HG02840 (cell line): ENCODE measurements around the gene HEYL.

Experiments
- ATAC-seq: cut with Tn5 transposase; IDR thresholded peaks from one replicate; pipeline ENCODE4 v1.9.1; 2021; ENCODE audit warnings: mild to moderate bottlenecking, moderate library complexity, moderate number of reproducible peaks; ENCODE audit not compliant: unreplicated experiment, low FRiP score

The HEYL gene

DNA sequence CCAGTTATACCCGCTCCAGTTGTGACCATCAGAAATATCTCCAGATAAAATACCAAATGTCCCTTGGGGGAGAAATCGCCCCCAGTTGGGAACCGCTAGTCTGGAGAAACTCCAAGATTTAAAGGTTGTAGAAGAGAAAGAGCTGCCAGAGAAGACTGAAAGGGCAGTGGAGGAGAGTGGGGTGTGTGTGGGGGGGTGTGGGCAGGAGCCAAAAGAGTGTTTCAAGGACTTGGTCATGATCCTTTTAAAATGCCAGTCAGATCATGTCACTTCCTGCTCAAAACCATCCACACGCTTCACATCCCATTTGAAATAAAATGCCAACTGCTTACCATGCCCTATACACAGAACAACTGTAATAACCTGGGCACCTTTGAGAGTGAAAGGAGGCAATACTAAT is 3.4 kb upstream of the HEYL start:
- ATAC-seq = no peak

DNA sequence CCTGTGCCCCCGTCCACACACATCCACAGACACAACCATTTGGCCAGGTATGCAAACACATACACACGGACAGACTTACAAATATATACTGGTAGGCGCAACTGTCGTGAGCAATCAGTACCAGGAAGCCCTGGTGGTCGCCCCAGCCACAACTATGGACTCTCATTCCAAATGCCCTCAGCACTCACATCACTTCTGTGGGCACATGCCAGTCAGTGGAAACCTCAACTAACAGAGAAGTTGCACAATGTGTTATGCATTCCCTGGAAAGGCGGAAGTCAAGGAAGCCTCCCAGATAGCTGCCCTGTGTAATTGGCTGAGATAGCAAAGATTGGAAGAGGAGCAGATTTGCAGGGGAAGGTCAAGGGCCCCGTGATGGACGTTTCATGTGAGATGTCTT is 1.4 kb upstream of the HEYL start:
- ATAC-seq = no peak

GRCh38 chr1:39638965-39639304 is 508 bp downstream of the HEYL start:
- no peak for ATAC-seq

DNA sequence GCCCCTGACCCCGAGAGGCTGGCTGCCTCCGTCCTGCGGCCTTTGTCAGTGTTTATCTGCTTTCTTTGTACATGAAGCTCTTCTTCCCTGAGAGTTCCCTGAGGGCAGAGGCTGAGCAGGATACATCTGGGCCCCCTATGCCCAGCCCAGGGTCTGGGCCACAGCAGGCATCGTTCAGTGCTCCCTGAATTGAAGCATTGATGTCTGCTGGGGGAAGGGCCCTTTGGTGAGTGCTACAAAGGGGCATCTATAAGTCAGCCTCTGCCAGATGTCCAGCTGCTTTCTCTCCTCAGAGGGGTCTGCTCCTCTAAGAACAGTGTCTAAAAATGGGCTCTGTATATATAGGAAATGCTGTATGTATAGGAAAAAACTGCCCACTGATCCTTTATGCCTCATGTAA is 2.1 kb downstream of the HEYL start:
- ATAC-seq = no peak

DNA sequence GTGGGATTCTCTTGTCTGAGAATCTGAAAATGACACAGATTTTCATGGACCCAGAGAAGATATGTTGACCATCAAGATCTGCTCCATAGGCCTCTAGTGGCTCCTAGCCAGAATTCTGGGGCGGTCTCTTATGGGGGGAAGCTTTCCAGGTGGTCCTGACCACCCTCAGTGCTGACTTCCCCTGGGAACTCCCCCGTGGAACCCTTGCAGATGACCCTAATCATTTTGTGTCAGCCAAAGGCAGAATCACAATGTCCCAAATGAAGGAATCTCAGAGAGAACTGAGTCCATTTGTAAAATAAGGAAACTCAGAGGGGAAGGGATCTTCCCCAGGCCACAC is 3.6 kb downstream of the HEYL start:
- no peak for ATAC-seq

GRCh38 chr1:39635205-39635870 is 4.1 kb downstream of the HEYL start:
- no peak for ATAC-seq

GRCh38 chr1:39633422-39633821 is 6.0 kb downstream of the HEYL start:
- ATAC-seq = no peak

GRCh38 chr1:39632682-39633417 is 6.6 kb downstream of the HEYL start:
- no peak for ATAC-seq

GRCh38 chr1:39632323-39632681 is 7.1 kb downstream of the HEYL start:
- no peak for ATAC-seq

GRCh38 chr1:39631361-39632322 is 7.8 kb downstream of the HEYL start:
- ATAC-seq = no peak

DNA sequence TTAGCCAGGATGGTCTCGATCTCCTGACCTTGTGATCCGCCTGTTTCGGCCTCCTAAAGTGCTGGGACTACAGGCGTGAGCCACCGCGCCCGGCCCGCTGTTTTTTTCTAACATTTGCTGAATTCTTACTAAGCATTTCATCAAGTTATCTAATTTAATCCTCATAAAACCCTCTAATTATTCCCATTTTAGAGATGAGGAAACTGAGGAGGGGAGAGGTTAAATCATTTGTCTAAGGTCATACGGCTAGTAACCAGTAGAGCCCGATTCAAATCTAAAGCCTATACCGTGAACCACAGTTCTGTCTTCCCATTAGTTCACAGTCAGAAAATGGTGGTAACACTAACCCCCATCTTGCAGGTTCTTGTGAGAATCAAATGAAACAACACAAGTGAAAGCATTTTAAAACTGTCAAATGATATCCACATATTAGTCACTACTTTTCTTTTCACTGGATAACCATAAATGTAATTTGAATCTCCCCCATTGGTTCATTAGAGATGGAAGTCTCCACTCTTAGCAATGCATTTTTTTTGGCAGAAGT is 10.6 kb downstream of the HEYL start:
- ATAC-seq = no peak

GRCh38 chr1:39626646-39627045 is 12.8 kb downstream of the HEYL start:
- ATAC-seq = no peak

DNA sequence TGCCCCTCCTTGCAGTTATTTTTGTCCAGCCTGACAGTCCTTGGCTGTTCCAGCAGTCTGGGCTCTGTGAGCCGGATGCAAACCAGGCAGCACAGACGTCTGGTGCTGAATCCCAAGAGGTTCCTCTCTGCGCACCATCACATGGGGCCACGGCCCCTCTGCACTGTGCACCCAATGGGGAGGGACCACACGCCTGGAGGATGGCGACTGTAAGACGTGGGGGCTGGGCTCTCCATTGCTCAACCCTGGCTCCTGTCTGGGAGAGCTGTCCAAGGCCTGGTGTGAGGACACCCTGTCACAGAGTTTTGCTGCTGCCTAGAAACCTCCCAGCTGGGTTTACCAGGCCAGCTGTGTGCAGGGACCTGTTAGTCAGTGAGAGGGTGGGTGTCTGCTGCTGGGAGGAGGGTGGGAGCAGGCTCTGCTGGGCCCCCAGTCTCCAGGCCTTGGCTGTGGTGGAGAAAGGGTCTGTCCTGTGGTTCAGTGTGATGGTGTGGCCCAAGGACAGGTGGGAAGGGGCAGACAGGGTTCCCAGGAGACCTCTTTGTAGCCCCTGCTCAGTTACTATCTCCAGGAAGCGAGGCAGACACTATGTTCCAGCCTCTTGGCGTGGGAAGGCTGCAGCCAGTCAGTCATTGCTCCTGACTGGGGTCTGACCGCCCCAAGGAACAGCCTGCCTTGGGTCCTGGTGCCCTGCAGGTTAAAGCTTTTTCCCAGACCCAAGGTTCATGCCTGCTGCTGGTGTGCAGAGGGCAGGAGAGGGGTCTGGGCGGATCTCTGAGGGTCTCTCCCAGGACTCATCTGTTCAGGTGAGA is 13.8 kb downstream of the HEYL start:
- ATAC-seq = no peak

DNA sequence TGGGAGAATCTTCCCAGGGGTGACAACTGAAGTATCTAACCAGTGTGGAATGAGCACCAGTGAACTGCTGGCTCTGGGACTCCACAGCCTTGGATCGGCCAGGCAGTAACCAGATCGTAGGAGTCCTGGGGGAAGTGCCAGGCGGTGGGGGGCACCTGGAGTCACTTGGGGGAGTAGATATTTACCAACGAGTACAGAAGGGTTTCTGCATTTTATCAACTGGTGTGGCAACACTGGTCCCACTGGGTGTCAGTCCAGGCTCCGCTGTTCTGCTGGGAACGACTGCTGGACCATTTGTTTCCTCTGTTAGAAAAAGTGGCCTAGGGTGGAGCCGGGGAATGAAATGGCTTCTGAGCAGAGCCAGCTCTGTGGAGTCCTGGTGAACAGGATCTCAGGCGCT is 14.4 kb downstream of the HEYL start:
- ATAC-seq = no peak

DNA sequence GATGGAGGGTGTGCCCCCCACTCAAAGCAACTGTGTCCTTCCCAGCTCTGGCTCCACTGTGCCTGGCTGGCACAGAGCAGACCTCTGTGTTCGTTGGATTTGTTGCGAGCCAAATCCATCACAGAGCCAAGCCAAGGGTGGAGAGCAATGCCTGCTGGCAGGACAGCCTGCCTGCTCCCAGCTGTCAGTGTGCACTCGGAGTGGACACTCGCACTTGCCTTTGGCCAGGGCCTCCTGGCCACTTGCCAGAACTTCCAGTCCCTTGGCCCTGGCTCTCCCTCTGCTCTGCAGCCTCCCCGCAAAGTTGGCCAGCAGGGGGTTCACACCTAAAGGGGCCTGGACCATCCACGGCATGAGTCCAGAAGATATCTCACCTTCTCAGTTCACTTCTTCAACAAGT is 16.4 kb downstream of the HEYL start:
- no peak for ATAC-seq

- ATAC-seq = no peak
Observed at GRCh38 chr1:39622427-39622826, 17.0 kb downstream of the HEYL start.

DNA sequence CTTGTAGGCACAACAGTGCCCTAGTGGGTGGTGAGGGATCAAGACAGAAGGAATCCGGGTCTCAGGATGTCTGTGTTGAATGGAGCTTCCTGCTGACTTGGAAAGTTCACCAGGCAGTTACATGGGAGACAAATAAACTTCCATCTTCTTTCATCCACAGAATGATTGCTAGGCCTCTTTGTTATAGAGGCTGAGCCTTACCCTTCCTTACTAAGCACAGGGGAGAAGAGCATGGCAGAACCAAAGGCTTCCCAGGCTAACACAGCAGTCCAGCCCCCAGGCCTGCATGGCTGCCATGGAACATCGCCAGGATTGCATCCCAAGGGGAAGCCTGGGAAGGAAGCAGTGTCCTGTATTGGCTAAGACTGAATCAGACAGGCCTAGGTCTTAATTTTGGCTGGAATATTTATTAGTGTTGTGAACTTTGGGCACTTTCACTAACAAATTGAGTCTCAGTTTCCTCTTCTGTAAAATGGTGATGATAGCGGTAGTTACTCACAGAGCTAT is 18.7 kb downstream of the HEYL start:
- ATAC-seq = no peak

GRCh38 chr1:39617488-39618049 is 21.9 kb downstream of the HEYL start:
- ATAC-seq = no peak

DNA sequence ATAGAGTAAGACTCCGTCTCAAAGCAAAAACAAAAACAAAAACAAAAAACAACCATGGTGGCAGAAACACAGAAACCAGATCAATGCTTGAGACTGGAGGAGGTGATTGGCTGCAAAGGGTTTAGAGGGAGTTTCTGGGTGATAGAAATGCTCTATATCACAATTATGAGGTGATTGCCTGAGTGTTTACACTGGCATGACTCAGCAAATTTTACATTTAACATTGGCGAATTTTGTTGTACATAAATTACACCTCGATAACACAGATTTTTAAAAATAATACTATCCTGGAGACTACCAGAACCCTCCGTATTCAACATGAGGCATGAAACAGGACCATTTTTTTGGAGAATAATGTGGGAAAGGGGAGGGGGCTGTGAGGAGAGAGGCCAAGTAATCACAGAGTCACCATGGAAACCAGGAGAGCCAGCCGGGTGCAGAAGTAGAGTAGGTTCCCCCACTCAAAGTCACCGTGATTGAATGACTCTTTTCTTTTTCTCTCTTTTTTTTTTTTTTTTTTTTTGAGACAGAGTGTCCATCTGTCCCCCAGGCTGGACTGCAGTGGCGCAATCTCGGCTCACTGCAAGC is 24.3 kb downstream of the HEYL start:
- ATAC-seq = no peak

- ATAC-seq = no peak
Observed at GRCh38 chr1:39614488-39614887, 25.0 kb downstream of the HEYL start.
